Uterus (tissue), 2 donors: ENCODE data around the gene RUNX1.

Source experiments
- POLR2A ChIP-seq, 2 donors: fragments of 450-650 bp; IDR thresholded peaks; one replicate each; pipeline ENCODE4 v1.6.1; 2016; ENCODE audit warnings: antibody characterized with exemption in 2 of 2, mild to moderate bottlenecking in 1 of 2, moderate library complexity in 1 of 2
- TF ChIP-seq, protein P1 (sequence below), 4 experiments: fragments of 200-600 bp in 2 of 4; fragments of 450-650 bp in 2 of 4; sonication (generic) in 2 of 4; IDR thresholded peaks; one replicate each; pipeline ENCODE4 v1.5.1; 2016 to 2019; ENCODE audit warnings: antibody characterized with exemption in 4 of 4, mild to moderate bottlenecking in 2 of 4, moderate library complexity in 1 of 4

DNA sequence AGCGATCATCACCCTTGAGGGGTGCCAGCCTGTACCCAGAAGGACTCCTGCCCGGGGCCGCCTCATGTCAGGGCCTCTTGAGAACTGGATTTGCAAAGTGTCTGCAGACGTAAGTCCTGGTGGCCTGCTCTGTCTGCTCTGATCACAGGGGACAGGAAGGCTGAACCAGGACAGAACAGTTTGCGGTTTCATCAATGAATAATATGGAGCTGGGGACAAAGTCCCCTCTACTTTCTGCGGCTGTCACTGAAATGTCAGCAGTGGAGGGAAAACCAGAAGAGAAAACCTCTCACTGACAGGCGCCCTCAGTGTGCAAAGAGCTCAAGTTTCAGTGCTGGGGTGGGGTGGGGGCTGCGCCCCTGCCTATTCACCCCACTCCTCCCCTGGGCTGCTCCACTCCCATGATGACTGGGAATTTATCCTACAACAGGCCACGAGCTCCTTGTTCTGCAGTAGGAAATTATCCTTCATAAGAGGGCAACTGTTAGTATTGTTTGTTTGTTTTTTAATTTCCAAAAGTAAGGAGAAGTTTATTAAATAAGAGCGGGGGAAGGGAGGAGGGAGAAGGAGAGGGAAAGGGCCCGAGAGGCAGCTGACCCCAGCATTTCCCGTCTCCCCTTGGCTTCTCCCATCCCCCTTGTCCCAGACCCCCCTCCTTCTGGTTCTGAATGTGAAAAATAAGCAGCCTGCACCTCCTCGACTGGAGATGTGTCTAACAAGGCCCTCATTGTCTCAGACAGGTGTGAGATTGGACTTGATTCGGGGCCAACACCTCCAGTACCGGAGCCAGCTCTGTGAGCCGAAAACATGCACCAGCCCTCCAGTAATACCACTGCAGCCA, 231.1 kb downstream of the RUNX1 start:
- TF ChIP-seq, protein P1, sequence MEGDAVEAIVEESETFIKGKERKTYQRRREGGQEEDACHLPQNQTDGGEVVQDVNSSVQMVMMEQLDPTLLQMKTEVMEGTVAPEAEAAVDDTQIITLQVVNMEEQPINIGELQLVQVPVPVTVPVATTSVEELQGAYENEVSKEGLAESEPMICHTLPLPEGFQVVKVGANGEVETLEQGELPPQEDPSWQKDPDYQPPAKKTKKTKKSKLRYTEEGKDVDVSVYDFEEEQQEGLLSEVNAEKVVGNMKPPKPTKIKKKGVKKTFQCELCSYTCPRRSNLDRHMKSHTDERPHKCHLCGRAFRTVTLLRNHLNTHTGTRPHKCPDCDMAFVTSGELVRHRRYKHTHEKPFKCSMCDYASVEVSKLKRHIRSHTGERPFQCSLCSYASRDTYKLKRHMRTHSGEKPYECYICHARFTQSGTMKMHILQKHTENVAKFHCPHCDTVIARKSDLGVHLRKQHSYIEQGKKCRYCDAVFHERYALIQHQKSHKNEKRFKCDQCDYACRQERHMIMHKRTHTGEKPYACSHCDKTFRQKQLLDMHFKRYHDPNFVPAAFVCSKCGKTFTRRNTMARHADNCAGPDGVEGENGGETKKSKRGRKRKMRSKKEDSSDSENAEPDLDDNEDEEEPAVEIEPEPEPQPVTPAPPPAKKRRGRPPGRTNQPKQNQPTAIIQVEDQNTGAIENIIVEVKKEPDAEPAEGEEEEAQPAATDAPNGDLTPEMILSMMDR (IDR thresholded peaks at IDR 0.05) = no peak
- no peak for TF ChIP-seq POLR2A (IDR thresholded peaks at IDR 0.05)
